HCT116 (cell line): ENCODE results near the gene VGF. TPM values are rescaled to one million over a fixed set of nuclear protein-coding genes. Genes with fewer than 3 reads are reported as not detected.

Source experiments
- ATAC-seq: fragments of 200-7000 bp; cut with Tn5 transposase; 2 replicates; pipeline ENCODE4 v1.9.1; 2020; ENCODE audit warnings: mild to moderate bottlenecking, moderate library complexity
- BruUV-seq: library from RNA; stranded (reverse); fragments of 400-500 nt; replicated peaks from 2 replicates; lab custom pipeline; 2021; lab: Mats Ljungman, UMichigan
- CTCF ChIA-PET: fragments of 300-600 bp; sonication (Branson Sonifier 250); formaldehyde crosslinking; loops from one replicate; lab custom pipeline; 2021; ENCODE audit warnings: antibody characterized with exemption; lab: Charles Lee
- POLR2A ChIA-PET: fragments of 300-600, 350-600 bp; sonication (Branson Sonifier 250); formaldehyde crosslinking; loops from one replicate; lab custom pipeline; 2021; ENCODE audit warnings: antibody characterized with exemption; lab: Charles Lee
- RAD21 ChIA-PET, 2 experiments: fragments of 300-600 bp; sonication (Branson Sonifier 250); formaldehyde crosslinking; loops; one replicate each; lab custom pipeline; 2023; ENCODE audit warnings: low total read pairs in 2 of 2; ENCODE audit not compliant: uncharacterized antibody in 2 of 2, unreplicated experiment in 2 of 2, low non-redundant PET in 1 of 2; lab: Charles Lee
- DNase-seq: peaks from one replicate; pipeline ENCODE4 v3.0.0-alpha.2; 2010; ENCODE audit warnings: low read depth, low spot score
- H2AFZ ChIP-seq: fragments of 200-600 bp; shearing (Covaris generic), sonication (generic); 2 replicates; pipeline ENCODE4 v1.6.1; 2017; ENCODE audit warnings: low read depth, mixed run types, mixed read lengths, antibody characterized with exemption, low read length; ENCODE audit not compliant: poor library complexity, severe bottlenecking
- H3K27ac ChIP-seq: 2 replicates; pipeline ENCODE4 v1.5.1; 2012; ENCODE audit warnings: low read depth, low read length
- H3K27me3 ChIP-seq: fragments of 200-600 bp; sonication (generic); 2 replicates; pipeline ENCODE4 v1.6.1; 2016; ENCODE audit warnings: mixed run types, low read length, mixed read lengths; ENCODE audit not compliant: insufficient read depth
- H3K36me3 ChIP-seq, 2 experiments: fragments of 200-500 bp in 1 of 2; fragments of 200-600 bp in 1 of 2; sonication (Bioruptor generic) in 1 of 2; sonication (generic) in 1 of 2; 2 replicates each; pipeline versions ENCODE4 v1.5.1 to v1.6.1; 2014 to 2016; ENCODE audit warnings: low read length in 2 of 2, inconsistent platforms in 1 of 2, mixed read lengths in 1 of 2, mixed run types in 1 of 2; ENCODE audit not compliant: insufficient read depth in 2 of 2, control insufficient read depth in 1 of 2
- H3K4me1 ChIP-seq, 2 experiments: fragments of 200-600 bp in 1 of 2; sonication (generic) in 1 of 2; 2 replicates each; pipeline versions ENCODE4 v1.5.1 to v1.6.1; 2012 to 2017; ENCODE audit warnings: low read length in 2 of 2, inconsistent platforms in 1 of 2, mild to moderate bottlenecking in 1 of 2, mixed read lengths in 1 of 2, mixed run types in 1 of 2, moderate library complexity in 1 of 2; ENCODE audit not compliant: insufficient read depth in 2 of 2, control insufficient read depth in 1 of 2
- H3K4me2 ChIP-seq: fragments of 200-600 bp; sonication (generic); 2 replicates; pipeline ENCODE4 v1.6.1; 2017; ENCODE audit warnings: mixed run types, low read length, mixed read lengths
- H3K4me3 ChIP-seq, 2 experiments: fragments of 200-600 bp in 1 of 2; sonication (generic) in 1 of 2; replicated peaks in 1 of 2; 2 replicates each; pipeline ENCODE4 v1.5.1; 2011 to 2016; ENCODE audit warnings: low read length in 2 of 2, control low read depth in 1 of 2, low read depth in 1 of 2, mild to moderate bottlenecking in 1 of 2, mixed read lengths in 1 of 2, mixed run types in 1 of 2
- H3K79me2 ChIP-seq: fragments of 200-600 bp; sonication (generic); 2 replicates; pipeline ENCODE4 v1.6.1; 2017; ENCODE audit warnings: mild to moderate bottlenecking, mixed run types, low read length, moderate library complexity, mixed read lengths; ENCODE audit not compliant: insufficient read depth
- H3K9ac ChIP-seq: fragments of 200-600 bp; sonication (generic); 2 replicates; pipeline ENCODE4 v1.6.1; 2016; ENCODE audit warnings: low read length, mixed read lengths
- H3K9me2 ChIP-seq: fragments of 200-600 bp; sonication (generic), shearing (Covaris generic); 2 replicates; pipeline ENCODE4 v1.6.1; 2017; ENCODE audit warnings: mixed run types, mild to moderate bottlenecking, moderate library complexity; ENCODE audit not compliant: insufficient read depth
- H3K9me3 ChIP-seq, 2 experiments: fragments of 200-500 bp in 1 of 2; fragments of 200-600 bp in 1 of 2; sonication (Bioruptor generic) in 1 of 2; sonication (generic) in 1 of 2; 2 replicates each; pipeline ENCODE4 v1.6.1; 2014 to 2017; ENCODE audit warnings: low read length in 2 of 2, mixed read lengths in 2 of 2, inconsistent platforms in 1 of 2, low read depth in 1 of 2, mild to moderate bottlenecking in 1 of 2, mixed run types in 1 of 2, moderate library complexity in 1 of 2; ENCODE audit not compliant: control insufficient read depth in 1 of 2, insufficient read depth in 1 of 2
- H4K20me1 ChIP-seq: fragments of 200-600 bp; sonication (generic), shearing (Covaris generic); 2 replicates; pipeline ENCODE4 v1.6.1; 2017; ENCODE audit warnings: mixed run types, mild to moderate bottlenecking, moderate library complexity; ENCODE audit not compliant: insufficient read depth
- ATF3 ChIP-seq: IDR thresholded peaks from 2 replicates; pipeline ENCODE4 v1.6.1; 2012
- CBX3 ChIP-seq: IDR thresholded peaks from 2 replicates; pipeline ENCODE4 v1.6.1; 2012; ENCODE audit warnings: low read depth
- CEBPB ChIP-seq: IDR thresholded peaks from 2 replicates; pipeline ENCODE4 v1.6.1; 2012; ENCODE audit warnings: low read depth
- CTCF ChIP-seq, 3 experiments: fragments of 200-600 bp in 1 of 3; sonication (generic) in 1 of 3; IDR thresholded peaks in 2 of 3; conservative IDR thresholded peaks in 1 of 3; 2 replicates each; pipeline ENCODE4 v1.5.1; 2012 to 2017; ENCODE audit warnings: low read depth in 2 of 3, low read length in 2 of 3, antibody characterized with exemption in 1 of 3, borderline replicate concordance in 1 of 3, control low read depth in 1 of 3, mild to moderate bottlenecking in 1 of 3, mixed read lengths in 1 of 3, mixed run types in 1 of 3, moderate library complexity in 1 of 3; ENCODE audit not compliant: insufficient read depth in 1 of 3
- EGR1 ChIP-seq: IDR thresholded peaks from 2 replicates; pipeline ENCODE4 v1.6.1; 2012; ENCODE audit warnings: low read depth
- ELF1 ChIP-seq: IDR thresholded peaks from 2 replicates; pipeline ENCODE4 v1.6.1; 2012; ENCODE audit warnings: low read depth, borderline replicate concordance
- EZH2 ChIP-seq: fragments of 200-600 bp; sonication (generic); IDR thresholded peaks from 2 replicates; pipeline ENCODE4 v1.6.1; 2017; ENCODE audit warnings: antibody characterized with exemption, mixed run types
- EZH2phosphoT487 ChIP-seq: fragments of 200-600 bp; IDR thresholded peaks from 2 replicates; pipeline ENCODE4 v1.6.1; 2018; ENCODE audit warnings: antibody characterized with exemption, borderline replicate concordance
- FOSL1 ChIP-seq: IDR thresholded peaks from 2 replicates; pipeline ENCODE4 v1.6.1; 2012; ENCODE audit warnings: low read depth
- JUND ChIP-seq: IDR thresholded peaks from 2 replicates; pipeline ENCODE4 v1.6.1; 2012
- MAX ChIP-seq: IDR thresholded peaks from 2 replicates; pipeline ENCODE4 v1.6.1; 2012
- POLR2A ChIP-seq: IDR thresholded peaks from 2 replicates; pipeline ENCODE4 v1.7.0; 2011; ENCODE audit warnings: borderline replicate concordance; ENCODE audit not compliant: insufficient read depth, insufficient read length; ENCODE audit errors: extremely low read depth
- POLR2AphosphoS5 ChIP-seq: IDR thresholded peaks from 2 replicates; pipeline ENCODE4 v1.6.1; 2011; ENCODE audit warnings: mild to moderate bottlenecking, low read depth, low read length, moderate library complexity
- REST ChIP-seq: IDR thresholded peaks from 2 replicates; pipeline ENCODE4 v1.6.1; 2012; ENCODE audit warnings: low read depth
- SIN3A ChIP-seq: IDR thresholded peaks from 2 replicates; pipeline ENCODE4 v1.6.1; 2012; ENCODE audit warnings: low read depth
- SP1 ChIP-seq: IDR thresholded peaks from 2 replicates; pipeline ENCODE4 v1.6.1; 2012; ENCODE audit warnings: low read depth
- TCF7L2 ChIP-seq: IDR thresholded peaks from 2 replicates; pipeline ENCODE4 v1.7.0; 2011; ENCODE audit warnings: borderline replicate concordance, inconsistent platforms; ENCODE audit not compliant: insufficient read depth, insufficient read length; ENCODE audit errors: extremely low read depth
- ZFX ChIP-seq: fragments of 450-650 bp; IDR thresholded peaks from 2 replicates; pipeline ENCODE4 v1.6.1; 2017
- ZNF274 ChIP-seq: fragments of 200-500 bp; sonication (Bioruptor generic); IDR thresholded peaks from 2 replicates; pipeline ENCODE4 v1.6.1; 2014; ENCODE audit warnings: mild to moderate bottlenecking, low read depth, low read length, inconsistent platforms
- intact Hi-C: fragments of 100-400 bp; cut with micrococcal nuclease; formaldehyde crosslinking; loops from 2 replicates; pipeline ENCODE4 v1.10.0; 2022
- total RNA-seq: library from RNA; stranded (reverse); gene quantifications from one replicate; pipeline ENCODE4 v1.2.1, GENCODE V29; 2021; ENCODE audit not compliant: unreplicated experiment

VGF gene
- total RNA-seq, 1 experiment from 2014 or later, result 43.2 TPM

GRCh38 chr7:101164071-101164840 is 1.1 kb downstream of the VGF start:
- Histone ChIP-seq H3K36me3 (peaks cover under 1% of the 10 kb centered on the region in 2 experiments; a peak in 3 of 4 replicates), H3K4me2 (peak overlapping the region; percentile 80), H3K4me1 (peaks cover 64 to 97% of the 10 kb centered on the region in 2 experiments), H3K9me2 (no peaks in the 10 kb centered on the region), H3K4me3 (peak overlapping the region; percentile 73 to 78), H3K27me3 (no peaks in the 10 kb centered on the region), H2AFZ (no peak overlapping the region), H3K79me2 (peaks cover 11% of the 10 kb centered on the region; the same call in 1 of the 2 replicates), H3K9ac (peak overlapping the region; percentile 78), H4K20me1 (no peaks in the 10 kb centered on the region), H3K9me3 (no peaks in the 10 kb centered on the region), H3K27ac (peak overlapping the region; percentile 97)
- RAD21 ChIA-PET, result no interaction called here
- DNase-seq (no peak), ATAC-seq (no peak)
- CTCF ChIA-PET, result interaction anchor here (3.0 kb wide), 1 partner anchor 20 kb away, joined by 16 read pairs; no protein-coding TSS in a partner anchor
- intact Hi-C loops, result no loop called here
- TSS peak; percentile 68 for BruUV-seq
- POLR2A ChIA-PET, result interaction anchor here (2.0 to 2.5 kb wide), 3 partner anchors 10 to 38 kb away, joined by 7 to 23 read pairs (median 15); partner anchors contain the start of gene SERPINE1
- TF ChIP-seq MAX (no peak), ZNF274 (no peak), JUND (no peak), TCF7L2 (no peak), ATF3 (no peak), CBX3 (no peak), REST (no peak), ELF1 (no peak), ZFX (no peak; the same call in 1 of the 2 replicates), EZH2 (no peak), CEBPB (no peak), POLR2AphosphoS5 (no peak), SP1 (no peak), CTCF (IDR thresholded peaks at IDR 0.05 in 2 of 3, conservative IDR thresholded peaks at IDR 0.05 in 1 of 3; ENCODE audit: borderline replicate concordance in 1 of 3, insufficient read depth in 1 of 3, low read depth in 2 of 3, low read length in 2 of 3) (no peak), EGR1 (no peak), FOSL1 (no peak), POLR2A (no peak), SIN3A (no peak), EZH2phosphoT487 (no peak)
